Activated CD8-positive, alpha-beta memory T cell treated with anti-CD3 and anti-CD28 coated beads, Interleukin-2, amount 10 ng/mL, durations not matched to agents 7 days and 5 days (primary cell): ENCODE results near the gene MPC1L. TPM values are rescaled to one million over a fixed set of nuclear protein-coding genes. Genes with fewer than 3 reads are reported as not detected.

ENCODE experiments used
- total RNA-seq, 2 experiments: library from RNA; stranded (reverse); gene quantifications; one replicate each; pipeline ENCODE4 v1.2.3, GENCODE V29; 2021

The MPC1L gene
- total RNA-seq, 2 experiments from 2014 or later: not detected

Other genes starting within 250 kb of the MPC1L start
- 10 to 100 TPM; 52.1 to 67.8 TPM for gene ATP6AP2, start 42.5 kb upstream of the MPC1L start, total RNA-seq
- gene CXorf38, start 24.1 kb downstream of the MPC1L start, total RNA-seq: 10 to 100 TPM; 22.8 to 23.7 TPM
- gene MED14, start 112.1 kb downstream of the MPC1L start, total RNA-seq: 10 to 100 TPM; 44.9 to 47.7 TPM